Measurements from ENCODE around the gene PLCH1.

The PLCH1 gene

DNA sequence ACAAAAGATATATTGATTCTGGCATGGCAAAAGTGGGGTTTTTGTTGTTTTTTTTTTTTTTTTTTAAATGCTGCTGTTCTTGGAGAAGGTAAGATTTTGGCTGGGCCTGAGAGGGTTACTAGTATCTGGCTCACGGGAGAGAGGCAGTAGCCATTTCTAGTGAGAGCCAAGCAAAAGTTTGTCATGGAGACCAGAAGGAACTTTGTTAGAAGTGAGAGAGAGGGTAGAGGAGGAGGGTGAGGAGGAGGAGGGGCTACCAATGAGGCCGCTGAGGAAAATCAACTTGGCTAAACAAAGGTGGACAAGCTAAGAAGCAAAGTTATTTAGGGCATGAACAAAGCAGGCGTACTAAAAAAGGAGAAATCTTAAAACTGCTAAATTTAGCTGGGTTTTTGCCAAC lies 402.5 kb downstream of the PLCH1 start:
- DNase-seq (ENCODE audit: low read depth): no peak

DNA sequence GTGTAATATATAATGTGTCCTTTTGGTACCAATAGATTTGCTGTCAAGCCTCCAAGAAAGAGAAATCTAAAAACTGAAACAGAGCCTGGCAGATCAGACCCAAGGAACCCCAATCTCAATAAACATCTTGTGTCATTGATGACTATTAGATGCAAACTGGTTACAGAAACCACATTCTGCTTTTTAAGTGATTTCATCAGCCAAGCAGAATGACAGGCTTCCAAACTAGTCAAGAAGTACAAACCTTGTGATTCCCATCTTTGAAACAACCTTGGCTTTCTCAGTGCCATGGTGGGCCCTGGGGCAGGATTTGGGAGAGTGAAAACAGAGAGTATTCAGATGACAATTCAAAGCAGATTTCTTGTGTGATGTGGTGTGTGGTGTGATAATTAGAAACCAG lies 405.8 kb downstream of the PLCH1 start:
- DNase-seq (ENCODE audit: low read depth): peak; percentile 9

DNA sequence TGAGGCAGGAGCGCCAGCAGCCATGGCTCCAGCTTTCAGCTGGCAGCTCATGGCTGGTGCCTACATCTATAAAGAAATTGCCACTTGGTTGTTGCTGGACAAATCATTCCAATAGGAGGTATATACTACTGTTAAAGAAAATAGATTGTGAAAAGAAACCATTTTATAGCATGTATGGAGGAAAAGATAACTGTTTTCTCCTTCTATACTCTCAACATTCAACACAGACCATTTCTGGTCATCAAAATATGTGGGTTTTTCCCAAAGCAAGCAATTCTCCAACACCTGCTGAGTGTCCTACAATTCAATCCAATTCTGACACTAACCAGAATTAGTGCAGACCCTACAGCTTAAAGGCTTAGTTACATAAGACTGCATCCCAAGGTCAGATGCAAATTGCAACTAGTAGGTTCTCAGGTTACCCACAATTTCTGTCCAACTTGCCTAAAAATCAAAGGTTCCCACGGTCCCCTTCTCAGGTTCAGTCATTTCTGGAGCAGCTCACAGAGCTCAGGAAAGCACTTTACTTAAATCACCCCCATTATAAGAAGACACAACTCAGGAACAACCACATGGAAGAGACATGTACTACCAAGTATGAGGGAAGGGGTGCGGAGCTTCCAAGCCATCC lies 409.0 kb downstream of the PLCH1 start:
- no peak for DNase-seq (ENCODE audit: low read depth)

DNA sequence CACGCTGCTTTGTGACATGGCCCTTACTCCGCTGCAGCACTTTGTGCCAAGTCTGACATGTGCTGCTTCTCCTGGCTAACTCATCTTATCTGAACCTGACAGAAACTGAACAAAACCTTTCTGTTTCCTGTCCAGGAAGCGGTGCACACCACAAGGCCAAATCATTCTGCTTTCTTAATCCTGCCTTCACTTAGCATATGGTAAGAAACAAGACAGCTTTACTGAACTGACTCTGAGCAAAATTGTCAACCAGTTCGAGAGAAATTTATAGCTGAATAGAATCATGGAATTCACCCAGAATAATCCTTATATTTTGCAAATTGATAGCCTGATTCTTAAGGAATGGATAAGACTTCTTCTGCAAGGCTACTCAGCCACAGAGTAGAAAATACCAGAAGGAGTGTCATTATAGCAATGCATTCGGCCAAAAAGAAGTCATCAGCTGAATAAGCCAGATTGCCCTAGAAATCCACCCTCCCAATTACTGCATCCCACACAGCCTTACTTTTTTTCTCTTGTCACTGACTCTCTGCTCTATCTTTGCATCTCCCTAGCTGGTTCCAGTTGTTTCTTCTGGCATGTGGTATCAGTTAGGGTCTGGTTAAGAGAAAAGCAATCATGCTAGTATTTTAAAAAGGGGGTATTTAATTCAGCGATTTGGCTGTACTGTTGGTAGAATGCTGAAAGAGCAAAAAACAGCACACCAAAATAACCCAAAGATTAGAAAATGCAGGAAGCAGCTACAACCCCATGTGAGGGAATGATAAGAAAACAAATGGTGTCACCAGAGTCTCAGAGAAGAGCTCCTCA lies 409.8 kb downstream of the PLCH1 start:
- no peak for DNase-seq (ENCODE audit: low read depth)

DNA sequence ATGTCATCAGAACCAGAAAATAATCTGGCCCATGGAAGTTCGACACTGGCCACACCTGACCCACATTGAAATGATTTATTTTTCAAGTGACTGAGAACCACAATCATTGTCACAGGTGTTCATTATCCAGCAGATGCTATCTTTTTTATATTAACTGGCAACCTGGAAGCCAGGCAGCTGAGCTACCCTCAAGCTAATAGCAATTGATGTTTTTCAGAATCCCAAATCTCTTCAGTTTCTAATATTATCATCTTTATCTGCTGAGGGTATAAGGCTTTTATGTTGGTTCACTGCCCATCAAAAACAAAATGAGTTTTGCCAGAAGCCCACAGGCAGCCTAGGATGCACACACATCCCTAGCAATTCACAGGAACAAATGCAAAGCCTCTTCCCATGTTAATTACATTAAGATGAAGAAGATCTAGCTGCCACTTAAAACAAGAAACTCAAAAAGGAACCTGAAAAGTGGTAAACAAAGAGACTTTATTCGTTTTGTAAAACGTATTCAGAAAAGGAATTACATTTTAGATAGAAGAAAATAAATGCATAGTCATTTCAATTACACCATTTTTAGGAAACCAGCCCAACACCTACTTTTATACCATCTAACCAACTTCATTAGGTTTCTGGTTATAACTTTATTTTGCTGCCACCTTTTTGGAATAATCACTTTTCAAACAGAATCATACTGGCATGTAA lies 410.5 kb downstream of the PLCH1 start:
- DNase-seq (ENCODE audit: low read depth): no peak

DNA sequence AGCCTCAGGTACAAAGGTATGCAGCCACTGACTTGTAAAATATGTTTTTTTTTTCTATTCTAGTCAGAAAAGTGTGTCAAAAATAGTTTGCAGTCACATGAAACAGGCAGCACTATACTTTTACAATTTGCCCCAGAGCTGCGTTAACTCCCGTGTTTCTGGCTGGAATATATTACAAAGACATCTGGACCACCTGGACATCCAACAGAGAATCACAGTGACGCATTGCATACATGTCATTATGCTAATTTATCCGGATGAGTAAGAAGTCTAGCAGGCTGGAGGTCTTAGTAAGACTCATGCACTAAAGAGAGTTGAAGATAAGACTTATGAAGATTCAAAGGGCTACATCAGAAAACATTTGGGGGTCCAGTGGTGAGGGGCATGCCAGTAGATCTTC lies 412.2 kb downstream of the PLCH1 start:
- DNase-seq (ENCODE audit: low read depth): peak; percentile 59

DNA sequence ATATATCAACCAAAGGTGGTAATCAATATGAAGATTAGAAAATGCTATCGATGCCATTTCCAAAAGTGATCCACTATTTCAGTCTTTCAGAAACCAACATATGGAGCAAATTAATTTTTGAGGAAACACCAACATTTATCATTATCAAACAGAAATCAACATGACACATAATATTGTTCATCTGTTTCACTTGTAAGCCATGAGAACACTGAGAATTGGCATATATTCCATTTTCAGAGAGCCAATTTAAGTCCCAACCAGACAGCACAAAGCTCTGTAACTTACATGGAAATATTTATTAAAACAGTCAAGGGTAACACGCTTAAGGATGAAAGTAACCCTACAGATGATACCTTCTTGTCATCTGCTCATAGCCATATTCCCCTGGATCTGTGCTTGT lies 413.8 kb downstream of the PLCH1 start:
- no peak for DNase-seq (ENCODE audit: low read depth)

DNA sequence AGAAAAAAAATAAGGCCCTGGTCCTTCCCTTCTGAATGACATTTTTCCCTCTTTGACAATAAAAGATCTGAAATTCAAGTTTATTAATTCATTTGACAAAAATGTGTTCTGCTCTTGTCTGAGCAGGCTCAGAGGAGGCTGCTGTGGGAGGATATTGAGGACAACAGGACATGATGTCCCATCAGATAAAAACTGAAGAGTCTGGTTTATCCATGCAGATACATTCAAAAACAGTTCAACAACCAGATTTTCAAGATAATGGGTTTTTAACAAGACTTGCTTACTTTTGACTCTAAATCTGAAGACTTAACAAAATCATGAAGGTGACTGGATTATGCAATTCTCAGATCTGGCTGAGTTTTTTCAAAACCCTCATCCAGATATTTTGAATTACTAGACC lies 414.5 kb downstream of the PLCH1 start:
- DNase-seq (ENCODE audit: low read depth): no peak

DNA sequence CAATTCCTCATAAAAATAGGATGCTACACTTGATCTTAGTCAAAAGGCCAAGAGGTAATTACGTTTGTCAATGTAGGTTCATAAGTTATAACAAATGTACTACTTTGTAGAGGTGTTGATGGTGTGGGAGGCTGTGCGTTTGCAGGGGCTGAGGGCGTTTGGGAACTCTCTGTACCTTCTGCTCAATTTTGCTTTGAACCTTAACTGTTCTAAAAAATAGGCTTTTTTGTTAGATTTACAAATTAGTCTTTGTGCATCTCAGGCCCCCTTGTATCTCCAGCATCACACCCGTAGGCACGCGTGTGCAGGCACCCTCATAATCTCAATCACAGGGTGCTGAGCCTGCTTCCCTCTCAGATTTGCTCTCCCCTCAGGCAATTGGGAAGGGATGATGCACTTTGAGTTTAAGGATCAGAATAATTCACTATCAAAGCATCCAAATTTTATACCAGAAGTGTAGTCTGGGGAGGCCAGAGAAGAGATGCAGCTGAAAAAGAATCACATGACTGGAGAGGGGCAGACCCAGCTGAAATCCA lies 415.3 kb downstream of the PLCH1 start:
- DNase-seq (ENCODE audit: low read depth): no peak

DNA sequence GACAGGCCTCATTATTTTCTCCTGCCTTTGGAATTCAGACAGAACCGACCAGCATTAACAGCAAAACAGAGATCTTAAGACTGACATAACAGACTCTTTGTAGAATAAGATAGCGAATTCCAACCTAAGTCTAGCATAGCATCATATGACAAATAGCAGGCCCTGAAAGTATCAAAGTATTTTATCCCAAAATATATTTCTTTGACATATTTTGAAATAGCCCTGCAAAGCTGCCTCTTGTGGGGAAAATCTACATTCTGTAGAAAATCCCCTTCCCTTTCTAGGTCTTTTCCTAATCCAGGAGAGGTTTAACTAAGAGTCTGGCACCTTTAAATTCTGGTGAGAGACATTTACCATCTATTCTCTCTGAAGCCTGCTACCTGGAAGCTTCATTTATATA lies 417.0 kb downstream of the PLCH1 start:
- no peak for DNase-seq (ENCODE audit: low read depth)

DNA sequence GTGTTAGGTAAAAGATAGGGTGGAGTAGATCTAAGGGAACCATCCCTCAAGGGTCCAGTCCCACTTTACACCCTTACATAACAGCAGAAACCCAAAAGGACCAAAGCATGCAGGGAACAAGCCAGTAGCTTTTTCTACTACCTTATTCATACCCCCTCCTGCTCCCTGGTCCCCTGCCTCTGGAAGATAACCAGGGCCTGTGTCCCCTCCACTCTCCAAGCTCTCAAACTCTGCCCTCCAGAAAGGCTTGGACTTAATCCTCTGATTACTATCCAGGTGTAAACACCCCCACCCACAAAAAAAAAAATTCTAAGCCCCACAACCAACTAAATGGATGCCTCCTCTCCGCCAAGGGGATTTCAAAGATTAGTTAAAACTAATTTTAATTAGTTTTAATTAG lies 417.4 kb downstream of the PLCH1 start:
- no peak for DNase-seq (ENCODE audit: low read depth)

DNA sequence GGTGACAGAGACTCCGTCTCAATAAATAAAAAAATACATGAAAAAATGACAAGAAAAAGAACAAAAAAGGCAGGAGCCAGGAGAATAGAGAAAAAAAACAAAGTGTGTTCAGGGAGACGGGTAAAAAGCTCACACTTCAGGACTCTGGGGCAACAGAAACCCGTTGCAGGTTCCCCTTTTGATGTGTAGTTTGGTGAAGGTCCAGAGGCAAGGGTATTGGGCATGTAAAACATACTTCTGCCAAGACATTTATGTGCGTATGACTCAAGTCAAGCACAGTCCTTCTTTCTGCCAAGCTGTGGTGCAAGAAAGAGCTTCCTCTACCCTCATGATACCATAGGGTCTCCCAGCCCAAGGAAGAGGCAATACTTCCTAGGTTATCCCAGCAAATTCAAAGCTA lies 418.0 kb downstream of the PLCH1 start:
- DNase-seq (ENCODE audit: low read depth): no peak

DNA sequence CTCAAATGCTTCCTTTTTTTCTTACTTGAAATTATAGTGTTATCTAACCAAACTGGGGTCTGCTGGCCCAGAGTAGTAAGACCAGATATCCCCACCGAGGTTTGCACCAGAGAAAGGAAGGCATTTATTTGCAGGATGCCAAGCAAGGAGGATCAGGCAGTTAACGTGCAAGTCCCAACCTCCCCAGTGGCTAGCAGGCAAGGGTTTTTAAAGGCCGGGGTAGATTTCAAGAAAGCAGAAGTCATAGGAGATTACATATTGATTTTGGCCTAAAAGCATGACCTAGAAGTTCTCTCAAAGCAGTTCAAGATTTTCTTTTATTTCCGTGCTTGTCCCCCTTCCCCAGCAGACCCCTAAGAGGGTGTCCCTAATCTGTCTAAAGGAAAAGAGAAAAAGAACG lies 418.6 kb downstream of the PLCH1 start:
- DNase-seq (ENCODE audit: low read depth): no peak

Data from ELR (cell line).